ENCODE data around the gene NANOGP8.

- no peak for TF ChIP-seq CTCF (IDR thresholded peaks at IDR 0.05)
- no peak for TF ChIP-seq POLR2AphosphoS5 (IDR thresholded peaks at IDR 0.05)
These were observed 49.2 kb upstream of the NANOGP8 start for GRCh38 chr15:35134299-35134698.
